Islet of Langerhans (tissue), 1 donor: ENCODE measurements around the gene CRK.
"Not testable (repeated sequence)": the region's sequence is repeated elsewhere in the genome, so short reads cannot be mapped to it uniquely, and the experiment has no call there.

Experiments used
- FAIRE-seq: peaks from one replicate; lab custom pipeline; 2011; peaks lifted over from hg19 to GRCh38; lab: Jason Lieb, UNC

The CRK gene

GRCh38 chr17:1421470-1421869 lies 34.6 kb downstream of the CRK start:
- FAIRE-seq, result no peak

- FAIRE-seq, result no peak
Measured at GRCh38 chr17:1420981-1421380, 35.1 kb downstream of the CRK start.

- FAIRE-seq, result no peak
Measured at GRCh38 chr17:1420163-1420562, 35.9 kb downstream of the CRK start.

- FAIRE-seq, result not testable (repeated sequence)
Measured at GRCh38 chr17:1418476-1418875, 37.6 kb downstream of the CRK start.

- no peak for FAIRE-seq
Measured at GRCh38 chr17:1416414-1416813, 39.6 kb downstream of the CRK start.

GRCh38 chr17:1414634-1415033 lies 41.4 kb downstream of the CRK start:
- FAIRE-seq, result no peak

- FAIRE-seq, result no peak
Measured at GRCh38 chr17:1414001-1414574, 41.9 kb downstream of the CRK start.

GRCh38 chr17:1413281-1413791 lies 42.7 kb downstream of the CRK start:
- no peak for FAIRE-seq

GRCh38 chr17:1412185-1413110 lies 43.6 kb downstream of the CRK start:
- FAIRE-seq, result no peak

- no peak for FAIRE-seq
Measured at GRCh38 chr17:1402262-1402586, 53.8 kb downstream of the CRK start.

GRCh38 chr17:1399679-1400512 lies 56.1 kb downstream of the CRK start, which contains the start of gene YWHAE:
Gene YWHAE, minus strand, starts transcription at chr17:1400222. Its CDS starts 112 bp downstream, at chr17:1400110.
- no peak for FAIRE-seq

GRCh38 chr17:1398931-1399678 lies 56.9 kb downstream of the CRK start:
- no peak for FAIRE-seq

- FAIRE-seq, result no peak
Measured at GRCh38 chr17:1398028-1398427, 58.0 kb downstream of the CRK start.

GRCh38 chr17:1395876-1396665 lies 60.0 kb downstream of the CRK start:
- not testable (repeated sequence) for FAIRE-seq

GRCh38 chr17:1391577-1391976 lies 64.5 kb downstream of the CRK start:
- FAIRE-seq, result no peak

GRCh38 chr17:1390432-1391367 lies 65.3 kb downstream of the CRK start:
- no peak for FAIRE-seq

- not testable (repeated sequence) for FAIRE-seq
Measured at GRCh38 chr17:1387490-1388227, 68.4 kb downstream of the CRK start.

GRCh38 chr17:1386675-1387190 lies 69.3 kb downstream of the CRK start:
- FAIRE-seq, result not testable (repeated sequence)

- no peak for FAIRE-seq
Measured at GRCh38 chr17:1386265-1386664, 69.8 kb downstream of the CRK start.
